Activated naive CD8-positive, alpha-beta T cell treated with anti-CD3 and anti-CD28 coated beads, Interleukin-2, amount 50 U/mL, for 24 hours (primary cell): ENCODE measurements around the gene SH3RF2.

Source experiments
- ATAC-seq: fragments of 150-1000 bp; cut with Tn5 transposase; one replicate; pipeline ENCODE4 v1.10.0; 2021
- DNase-seq: peaks from one replicate; pipeline ENCODE4 v3.0.0; 2021
- H3K27ac Mint-ChIP-seq: one replicate; pipeline ENCODE4 v1.8.0; 2021; ENCODE audit warnings: mild to moderate bottlenecking, mixed read lengths
- H3K27me3 Mint-ChIP-seq: one replicate; pipeline ENCODE4 v1.8.0; 2021; ENCODE audit warnings: mixed read lengths
- H3K36me3 Mint-ChIP-seq: one replicate; pipeline ENCODE4 v1.8.0; 2021; ENCODE audit warnings: low read depth, mixed read lengths
- H3K4me1 Mint-ChIP-seq: one replicate; pipeline ENCODE4 v1.8.0; 2021; ENCODE audit warnings: mixed read lengths
- H3K4me3 Mint-ChIP-seq: one replicate; pipeline ENCODE4 v1.8.0; 2021; ENCODE audit warnings: mild to moderate bottlenecking, moderate library complexity, mixed read lengths
- H3K9me3 Mint-ChIP-seq: one replicate; pipeline ENCODE4 v1.8.0; 2021; ENCODE audit warnings: mixed read lengths

SH3RF2 gene

GRCh38 chr5:146034127-146034526 is 97.7 kb downstream of the SH3RF2 start:
- Mint-ChIP-seq H3K4me3 (no peak overlapping the region), H3K4me1 (no peaks in the 10 kb centered on the region), H3K27ac (no peak overlapping the region), H3K36me3 (no peaks in the 10 kb centered on the region), H3K9me3 (no peaks in the 10 kb centered on the region), H3K27me3 (peaks cover 6% of the 10 kb centered on the region)
- ATAC-seq: no peak
- DNase-seq: no peak

- H3K9me3 Mint-ChIP-seq: no peaks in the 10 kb centered on the region
- ATAC-seq (no peak), DNase-seq (no peak)
- peaks cover 6% of the 10 kb centered on the region for H3K27me3 Mint-ChIP-seq
- no peaks in the 10 kb centered on the region for H3K36me3 Mint-ChIP-seq
- no peak overlapping the region for H3K27ac Mint-ChIP-seq
- H3K4me3 Mint-ChIP-seq: no peak overlapping the region
- no peaks in the 10 kb centered on the region for H3K4me1 Mint-ChIP-seq
Observed at GRCh38 chr5:146034605-146035004, 98.2 kb downstream of the SH3RF2 start.

GRCh38 chr5:146039420-146039819 is 103.0 kb downstream of the SH3RF2 start:
- Mint-ChIP-seq H3K36me3 (no peaks in the 10 kb centered on the region), H3K4me3 (no peak overlapping the region), H3K4me1 (no peaks in the 10 kb centered on the region), H3K27me3 (peaks cover 2% of the 10 kb centered on the region), H3K27ac (no peak overlapping the region), H3K9me3 (no peaks in the 10 kb centered on the region)
- DNase-seq: no peak
- no peak for ATAC-seq

- ATAC-seq (no peak), DNase-seq (no peak)
- Mint-ChIP-seq H3K27ac (no peak overlapping the region), H3K4me3 (no peak overlapping the region), H3K36me3 (no peaks in the 10 kb centered on the region), H3K4me1 (no peaks in the 10 kb centered on the region), H3K27me3 (no peaks in the 10 kb centered on the region), H3K9me3 (no peaks in the 10 kb centered on the region)
Observed at GRCh38 chr5:146040527-146040926, 104.1 kb downstream of the SH3RF2 start.

- H3K9me3 Mint-ChIP-seq: peaks cover 3% of the 10 kb centered on the region
- ATAC-seq: no peak
- H3K4me3 Mint-ChIP-seq: no peak overlapping the region
- no peaks in the 10 kb centered on the region for H3K4me1 Mint-ChIP-seq
- H3K27ac Mint-ChIP-seq: no peak overlapping the region
- no peaks in the 10 kb centered on the region for H3K36me3 Mint-ChIP-seq
- no peak for DNase-seq
- H3K27me3 Mint-ChIP-seq: no peaks in the 10 kb centered on the region
Observed at GRCh38 chr5:146041180-146041789, 104.9 kb downstream of the SH3RF2 start.

- Mint-ChIP-seq H3K27me3 (peaks cover 1% of the 10 kb centered on the region), H3K27ac (no peak overlapping the region), H3K4me1 (no peaks in the 10 kb centered on the region), H3K9me3 (peaks cover 3% of the 10 kb centered on the region), H3K4me3 (no peak overlapping the region), H3K36me3 (no peaks in the 10 kb centered on the region)
- no peak for DNase-seq
- peak; percentile 24 for ATAC-seq
Observed at GRCh38 chr5:146042628-146043279, 106.4 kb downstream of the SH3RF2 start.

GRCh38 chr5:146043722-146044121 is 107.3 kb downstream of the SH3RF2 start:
- ATAC-seq (no peak), DNase-seq (no peak)
- Mint-ChIP-seq H3K9me3 (peaks cover 3% of the 10 kb centered on the region), H3K4me1 (no peaks in the 10 kb centered on the region), H3K27me3 (peaks cover 3% of the 10 kb centered on the region), H3K27ac (no peak overlapping the region), H3K36me3 (no peaks in the 10 kb centered on the region), H3K4me3 (no peak overlapping the region)

- Mint-ChIP-seq H3K9me3 (peaks cover 3% of the 10 kb centered on the region), H3K36me3 (no peaks in the 10 kb centered on the region), H3K4me3 (no peak overlapping the region), H3K27ac (no peak overlapping the region), H3K27me3 (peaks cover 8% of the 10 kb centered on the region), H3K4me1 (no peaks in the 10 kb centered on the region)
- no peak for ATAC-seq
- DNase-seq: no peak
Observed at GRCh38 chr5:146047396-146047795, 111.0 kb downstream of the SH3RF2 start.

- Mint-ChIP-seq H3K9me3 (peaks cover 3% of the 10 kb centered on the region), H3K4me3 (no peak overlapping the region), H3K27ac (no peak overlapping the region), H3K4me1 (no peaks in the 10 kb centered on the region), H3K36me3 (no peaks in the 10 kb centered on the region), H3K27me3 (peaks cover 8% of the 10 kb centered on the region)
- no peak for ATAC-seq
- peak; percentile 18 for DNase-seq
Observed at GRCh38 chr5:146048994-146049703, 112.8 kb downstream of the SH3RF2 start.

- Mint-ChIP-seq H3K4me3 (no peak overlapping the region), H3K4me1 (no peaks in the 10 kb centered on the region), H3K36me3 (no peaks in the 10 kb centered on the region), H3K9me3 (peaks cover 3% of the 10 kb centered on the region), H3K27me3 (peaks cover 8% of the 10 kb centered on the region), H3K27ac (no peak overlapping the region)
- DNase-seq (no peak), ATAC-seq (no peak)
Observed at GRCh38 chr5:146049704-146050026, 113.3 kb downstream of the SH3RF2 start.

- peaks cover 8% of the 10 kb centered on the region for H3K27me3 Mint-ChIP-seq
- no peaks in the 10 kb centered on the region for H3K4me1 Mint-ChIP-seq
- H3K27ac Mint-ChIP-seq: no peak overlapping the region
- H3K4me3 Mint-ChIP-seq: no peak overlapping the region
- H3K36me3 Mint-ChIP-seq: no peaks in the 10 kb centered on the region
- DNase-seq (no peak), ATAC-seq (no peak)
- peaks cover 3% of the 10 kb centered on the region for H3K9me3 Mint-ChIP-seq
Observed at GRCh38 chr5:146050086-146050485, 113.7 kb downstream of the SH3RF2 start.

- no peak for ATAC-seq
- no peak overlapping the region for H3K4me3 Mint-ChIP-seq
- no peak for DNase-seq
- no peaks in the 10 kb centered on the region for H3K36me3 Mint-ChIP-seq
- H3K27ac Mint-ChIP-seq: no peak overlapping the region
- no peaks in the 10 kb centered on the region for H3K4me1 Mint-ChIP-seq
- H3K27me3 Mint-ChIP-seq: peaks cover 8% of the 10 kb centered on the region
- H3K9me3 Mint-ChIP-seq: no peaks in the 10 kb centered on the region
Observed at GRCh38 chr5:146051678-146052077, 115.3 kb downstream of the SH3RF2 start.

GRCh38 chr5:146052780-146053179 is 116.4 kb downstream of the SH3RF2 start:
- Mint-ChIP-seq H3K27ac (no peak overlapping the region), H3K4me1 (no peaks in the 10 kb centered on the region), H3K4me3 (no peak overlapping the region), H3K36me3 (no peaks in the 10 kb centered on the region), H3K9me3 (no peaks in the 10 kb centered on the region), H3K27me3 (peaks cover 7% of the 10 kb centered on the region)
- no peak for ATAC-seq
- DNase-seq: no peak

GRCh38 chr5:146055432-146055831 is 119.1 kb downstream of the SH3RF2 start:
- Mint-ChIP-seq H3K36me3 (no peaks in the 10 kb centered on the region), H3K27ac (no peak overlapping the region), H3K9me3 (no peaks in the 10 kb centered on the region), H3K4me1 (no peaks in the 10 kb centered on the region), H3K4me3 (no peak overlapping the region), H3K27me3 (no peaks in the 10 kb centered on the region)
- ATAC-seq (no peak), DNase-seq (no peak)

- DNase-seq (no peak), ATAC-seq (no peak)
- Mint-ChIP-seq H3K36me3 (no peaks in the 10 kb centered on the region), H3K9me3 (no peaks in the 10 kb centered on the region), H3K4me3 (no peak overlapping the region), H3K27me3 (no peaks in the 10 kb centered on the region), H3K27ac (no peak overlapping the region), H3K4me1 (no peaks in the 10 kb centered on the region)
Observed at GRCh38 chr5:146059460-146060220, 123.3 kb downstream of the SH3RF2 start.
